HepG2 (cell line): ENCODE data around the gene RPTN. TPM values are rescaled to one million over a fixed set of nuclear protein-coding genes. Genes with fewer than 3 reads are reported as not detected.
A peak's percentile ranks its signal among the peaks of the same experiment; 100 is the strongest.

ENCODE experiments used
- ATAC-seq: fragments of 200-7000 bp; cut with Tn5 transposase; 3 replicates; pipeline ENCODE4 v1.9.1; 2020; ENCODE audit warnings: mild to moderate bottlenecking, moderate library complexity
- BruUV-seq: library from RNA; stranded (reverse); fragments of 400-500 nt; replicated peaks from 2 replicates; lab custom pipeline; 2021; lab: Mats Ljungman, UMichigan
- CTCF ChIA-PET: fragments of 300-600 bp; formaldehyde crosslinking; extraction: SDS; loops from one replicate; lab custom pipeline; 2021; ENCODE audit warnings: low total read pairs, inconsistent platforms, low intra/inter-chr PET ratio; lab: Yijun Ruan, JAX
- POLR2A ChIA-PET: fragments of 350-600 bp; sonication (Branson Sonifier 250); formaldehyde crosslinking; loops from one replicate; lab custom pipeline; 2020; ENCODE audit warnings: antibody characterized with exemption, inconsistent platforms; lab: Yijun Ruan, JAX
- DNase-seq: peaks from one replicate; pipeline ENCODE4 v3.0.0-alpha.2; 2015; ENCODE audit warnings: low spot score
- FAIRE-seq: peaks from 3 replicates; lab custom pipeline; 2011; peaks lifted over from hg19 to GRCh38; lab: Jason Lieb, UNC
- H2AFZ ChIP-seq: one replicate; pipeline ENCODE4 v1.6.1; 2011; ENCODE audit warnings: low read length, inconsistent platforms
- H3K27ac ChIP-seq: fragments of 300-600 bp; 3 replicates; pipeline ENCODE4 v1.8.0; 2011; ENCODE audit warnings: mixed run types, mild to moderate bottlenecking, mixed read lengths, low read length, inconsistent platforms; ENCODE audit not compliant: insufficient read depth; ENCODE audit errors: extremely low read length
- H3K27me3 ChIP-seq, 2 experiments: fragments of 200-600 bp in 1 of 2; 2 replicates in 1 of 2; 3 replicates in 1 of 2; pipeline versions ENCODE4 v1.6.0 to v1.8.0; 2011; ENCODE audit warnings: low read length in 2 of 2, mild to moderate bottlenecking in 2 of 2, moderate library complexity in 2 of 2, inconsistent platforms in 1 of 2; ENCODE audit not compliant: insufficient read depth in 2 of 2, control insufficient read depth in 1 of 2
- H3K36me3 ChIP-seq, 2 experiments: fragments of 200-600 bp in 1 of 2; replicated peaks in 1 of 2; 2 replicates in 1 of 2; 3 replicates in 1 of 2; pipeline versions ENCODE4 v1.5.1 to v1.8.0; 2011; ENCODE audit warnings: low read length in 2 of 2, inconsistent platforms in 1 of 2; ENCODE audit not compliant: insufficient read depth in 2 of 2, control insufficient read depth in 1 of 2
- H3K4me1 ChIP-seq: 2 replicates; pipeline ENCODE4 v1.5.1; 2012; ENCODE audit warnings: low read length, inconsistent platforms; ENCODE audit not compliant: insufficient read depth
- H3K4me2 ChIP-seq: 2 replicates; pipeline ENCODE4 v1.6.0; 2011; ENCODE audit warnings: low read depth, low read length, inconsistent platforms
- H3K4me3 ChIP-seq, 3 experiments: fragments of 200-600 bp in 1 of 3; sonication (generic), shearing (Covaris generic) in 1 of 3; replicated peaks in 1 of 3; 2 replicates each; pipeline ENCODE4 v1.5.1; 2011 to 2016; ENCODE audit warnings: low read length in 3 of 3, inconsistent platforms in 2 of 3, low read depth in 2 of 3, mild to moderate bottlenecking in 2 of 3, control low read depth in 1 of 3, mixed read lengths in 1 of 3; ENCODE audit not compliant: insufficient read depth in 1 of 3
- H3K79me2 ChIP-seq: one replicate; pipeline ENCODE4 v1.6.1; 2011; ENCODE audit warnings: low read length, inconsistent platforms; ENCODE audit not compliant: insufficient read depth
- H3K9ac ChIP-seq: 2 replicates; pipeline ENCODE4 v1.6.0; 2011; ENCODE audit warnings: mild to moderate bottlenecking, low read depth, low read length, inconsistent platforms; ENCODE audit not compliant: insufficient read depth
- H3K9me3 ChIP-seq: 2 replicates; pipeline ENCODE4 v1.5.1; 2012; ENCODE audit warnings: mild to moderate bottlenecking, low read length
- H4K20me1 ChIP-seq: 2 replicates; pipeline ENCODE4 v1.6.0; 2011; ENCODE audit warnings: inconsistent platforms, mild to moderate bottlenecking, low read length, moderate library complexity; ENCODE audit not compliant: insufficient read depth
- HNRNPLL ChIP-seq: fragments of 200-400 bp; formaldehyde crosslinking; IDR thresholded peaks from 2 replicates; pipeline ENCODE4 v1.6.1; 2017; ENCODE audit warnings: mild to moderate bottlenecking, low read depth, low read length; ENCODE audit not compliant: poor library complexity, severe bottlenecking
- MIER2 ChIP-seq: IDR thresholded peaks from 2 replicates; pipeline ENCODE4 v1.6.1; 2016; ENCODE audit warnings: missing biosample characterization, missing genetic modification reagents
- ZNF20 ChIP-seq: sonication (generic); formaldehyde crosslinking; IDR thresholded peaks from 2 replicates; pipeline ENCODE4 v1.4.0; 2020; ENCODE audit warnings: mild to moderate bottlenecking, moderate library complexity, missing genetic modification reagents
- ZNF33A ChIP-seq: sonication (generic); formaldehyde crosslinking; IDR thresholded peaks from 2 replicates; pipeline ENCODE4 v1.5.1; 2020; ENCODE audit warnings: missing genetic modification reagents, mild to moderate bottlenecking, moderate library complexity, borderline replicate concordance
- WGBS: methylation state at CpG from one replicate; pipeline ENCODE4 v1.1.6; 2017; ENCODE audit warnings: low lambda C conversion rate; 5-methylcytosine and 5-hydroxymethylcytosine counted together
- in situ Hi-C: cut with HindIII; loops from 2 replicates; pipeline ENCODE4 v1.10.0; 2017; ENCODE audit warnings: low pct_unique_long_range_greater_than_20kb; ENCODE audit not compliant: extremely low pct_ligation_motif_present
- intact Hi-C: fragments of 100-400 bp; cut with micrococcal nuclease; formaldehyde crosslinking; loops from one replicate; pipeline ENCODE4 v1.10.0; 2022; ENCODE audit not compliant: unreplicated experiment
- polyA plus RNA-seq, 8 experiments: library from polyadenylated mRNA; depleted of rRNA in 3 of 8; stranded (reverse) in 7 of 8; unstranded in 1 of 8; fragments of >200 nt; fragmentation: Illumina TruSeq in 4 of 8; extraction: Trizol in 4 of 8; gene quantifications; 2 replicates each; pipeline versions ENCODE4 v1.2.1 to v1.2.3, GENCODE V29; 2011 to 2016; ENCODE audit warnings: low read depth in 4 of 8, missing spikeins in 1 of 8, mixed read lengths in 1 of 8; ENCODE audit not compliant: insufficient read depth in 1 of 8
- total RNA-seq, 5 experiments: library from RNA; depleted of rRNA; stranded (reverse); fragments of >200 nt; fragmentation: Illumina TruSeq; extraction: Trizol; gene quantifications; 2 replicates each; pipeline ENCODE4 v1.2.3, GENCODE V29; 2016; ENCODE audit warnings: low read depth in 1 of 5
- TF ChIP-seq, protein P1 (sequence below): sonication (generic); formaldehyde crosslinking; IDR thresholded peaks from 2 replicates; pipeline ENCODE4 v1.4.0; 2020; ENCODE audit warnings: missing genetic modification reagents
- TF ChIP-seq, protein P2 (sequence below): sonication (generic); formaldehyde crosslinking; conservative IDR thresholded peaks from 2 replicates; pipeline ENCODE4 v1.4.0; 2020; ENCODE audit warnings: missing genetic modification reagents

Gene RPTN
- total and polyA plus RNA-seq, 2 of the 13 experiments (the other 11 are each of a cell fraction or from before 2014, with no cell fraction given), result not detected

DNA sequence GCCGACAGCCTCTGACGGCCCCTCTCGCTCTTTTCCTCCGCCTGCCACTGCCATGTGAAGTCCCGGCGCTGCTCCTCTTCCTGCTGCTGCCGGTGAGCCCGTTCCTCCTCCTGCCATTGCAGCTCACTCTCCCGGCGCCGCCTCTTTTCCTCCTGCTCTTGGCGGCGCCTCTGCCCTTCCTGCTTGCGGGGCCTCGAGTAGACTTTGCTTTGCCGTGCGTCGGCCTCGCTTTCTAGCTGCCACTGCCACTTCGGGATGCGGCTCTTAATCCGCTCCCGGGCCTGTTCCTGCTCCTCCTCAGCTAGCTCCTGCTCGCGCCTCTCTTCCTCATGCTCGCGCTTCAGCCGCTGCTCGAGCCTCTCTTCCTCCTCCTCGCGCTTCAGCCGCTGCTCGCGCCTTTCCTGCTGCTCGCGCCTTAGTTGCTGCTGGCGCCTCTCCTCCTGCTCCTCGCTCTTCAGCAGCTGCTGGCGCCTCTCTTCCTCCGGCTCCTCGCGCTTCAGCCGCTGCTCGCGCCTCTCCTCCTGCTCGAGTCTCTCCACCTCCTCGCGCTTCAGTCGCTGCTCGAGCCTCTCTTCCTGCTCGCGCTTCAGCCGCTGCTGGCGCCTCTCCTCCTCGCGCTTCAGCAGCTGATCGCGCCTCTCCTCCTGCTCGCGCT lies 48.0 kb downstream of the RPTN start:
- DNase-seq (no peak), FAIRE-seq (no peak)
- 9% methylated on average over 60 of the region's 60 CpGs for WGBS
- Histone ChIP-seq H3K4me3 (peak overlapping the region in 1 of 3 experiments; percentile 28; a peak in 1 of 6 replicates), H3K27ac (no peak overlapping the region), H4K20me1 (no peaks in the 10 kb centered on the region), H3K79me2 (no peaks in the 10 kb centered on the region), H3K36me3 (no peaks in the 10 kb centered on the region), H3K9me3 (no peaks in the 10 kb centered on the region), H3K9ac (no peak overlapping the region), H3K27me3 (peaks cover 5 to 55% of the 10 kb centered on the region in 2 experiments; a peak in 3 of 5 replicates), H3K4me2 (peak overlapping the region; percentile 47; the same call in 1 of the 2 replicates), H3K4me1 (no peaks in the 10 kb centered on the region)
- POLR2A ChIA-PET, result no interaction called here
- TF ChIP-seq ZNF33A (CRISPR knock-in tag) (no peak), HNRNPLL (peak; percentile 29), MIER2 (CRISPR knock-in tag) (no peak), ZNF20 (CRISPR knock-in tag) (no peak)
- TF ChIP-seq, protein P1, sequence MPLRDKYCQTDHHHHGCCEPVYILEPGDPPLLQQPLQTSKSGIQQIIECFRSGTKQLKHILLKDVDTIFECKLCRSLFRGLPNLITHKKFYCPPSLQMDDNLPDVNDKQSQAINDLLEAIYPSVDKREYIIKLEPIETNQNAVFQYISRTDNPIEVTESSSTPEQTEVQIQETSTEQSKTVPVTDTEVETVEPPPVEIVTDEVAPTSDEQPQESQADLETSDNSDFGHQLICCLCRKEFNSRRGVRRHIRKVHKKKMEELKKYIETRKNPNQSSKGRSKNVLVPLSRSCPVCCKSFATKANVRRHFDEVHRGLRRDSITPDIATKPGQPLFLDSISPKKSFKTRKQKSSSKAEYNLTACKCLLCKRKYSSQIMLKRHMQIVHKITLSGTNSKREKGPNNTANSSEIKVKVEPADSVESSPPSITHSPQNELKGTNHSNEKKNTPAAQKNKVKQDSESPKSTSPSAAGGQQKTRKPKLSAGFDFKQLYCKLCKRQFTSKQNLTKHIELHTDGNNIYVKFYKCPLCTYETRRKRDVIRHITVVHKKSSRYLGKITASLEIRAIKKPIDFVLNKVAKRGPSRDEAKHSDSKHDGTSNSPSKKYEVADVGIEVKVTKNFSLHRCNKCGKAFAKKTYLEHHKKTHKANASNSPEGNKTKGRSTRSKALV (CRISPR knock-in tag), result peak; percentile 85
- TF ChIP-seq, protein P2, sequence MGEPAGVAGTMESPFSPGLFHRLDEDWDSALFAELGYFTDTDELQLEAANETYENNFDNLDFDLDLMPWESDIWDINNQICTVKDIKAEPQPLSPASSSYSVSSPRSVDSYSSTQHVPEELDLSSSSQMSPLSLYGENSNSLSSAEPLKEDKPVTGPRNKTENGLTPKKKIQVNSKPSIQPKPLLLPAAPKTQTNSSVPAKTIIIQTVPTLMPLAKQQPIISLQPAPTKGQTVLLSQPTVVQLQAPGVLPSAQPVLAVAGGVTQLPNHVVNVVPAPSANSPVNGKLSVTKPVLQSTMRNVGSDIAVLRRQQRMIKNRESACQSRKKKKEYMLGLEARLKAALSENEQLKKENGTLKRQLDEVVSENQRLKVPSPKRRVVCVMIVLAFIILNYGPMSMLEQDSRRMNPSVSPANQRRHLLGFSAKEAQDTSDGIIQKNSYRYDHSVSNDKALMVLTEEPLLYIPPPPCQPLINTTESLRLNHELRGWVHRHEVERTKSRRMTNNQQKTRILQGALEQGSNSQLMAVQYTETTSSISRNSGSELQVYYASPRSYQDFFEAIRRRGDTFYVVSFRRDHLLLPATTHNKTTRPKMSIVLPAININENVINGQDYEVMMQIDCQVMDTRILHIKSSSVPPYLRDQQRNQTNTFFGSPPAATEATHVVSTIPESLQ (CRISPR knock-in tag), result no peak
- TF ChIP-seq, all 625 proteins: peak for 2
- no TSS peak for BruUV-seq
- H2AFZ ChIP-seq, result no peak overlapping the region
- CTCF ChIA-PET, result no interaction called here
- peak; percentile 66 for ATAC-seq
- intact Hi-C loops, result no loop called here
- in situ Hi-C loops, result no loop called here
